ENCODE measurements around the gene CMC2.

DNA sequence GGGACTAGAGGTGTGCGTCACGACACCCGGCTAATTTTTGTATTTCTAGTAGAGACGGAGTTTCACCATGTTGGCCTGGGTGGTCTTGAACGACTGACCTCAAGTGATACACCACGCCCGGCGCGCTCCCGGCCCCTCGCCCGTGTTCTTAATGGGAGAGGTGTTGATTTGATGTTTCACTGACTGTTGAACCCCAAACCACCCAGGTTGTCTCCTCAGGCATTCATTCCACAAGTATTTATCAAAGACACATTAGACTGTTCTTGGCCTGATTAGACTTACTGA, 1.8 kb upstream of the CMC2 start:
- TF ChIP-seq, protein P1, sequence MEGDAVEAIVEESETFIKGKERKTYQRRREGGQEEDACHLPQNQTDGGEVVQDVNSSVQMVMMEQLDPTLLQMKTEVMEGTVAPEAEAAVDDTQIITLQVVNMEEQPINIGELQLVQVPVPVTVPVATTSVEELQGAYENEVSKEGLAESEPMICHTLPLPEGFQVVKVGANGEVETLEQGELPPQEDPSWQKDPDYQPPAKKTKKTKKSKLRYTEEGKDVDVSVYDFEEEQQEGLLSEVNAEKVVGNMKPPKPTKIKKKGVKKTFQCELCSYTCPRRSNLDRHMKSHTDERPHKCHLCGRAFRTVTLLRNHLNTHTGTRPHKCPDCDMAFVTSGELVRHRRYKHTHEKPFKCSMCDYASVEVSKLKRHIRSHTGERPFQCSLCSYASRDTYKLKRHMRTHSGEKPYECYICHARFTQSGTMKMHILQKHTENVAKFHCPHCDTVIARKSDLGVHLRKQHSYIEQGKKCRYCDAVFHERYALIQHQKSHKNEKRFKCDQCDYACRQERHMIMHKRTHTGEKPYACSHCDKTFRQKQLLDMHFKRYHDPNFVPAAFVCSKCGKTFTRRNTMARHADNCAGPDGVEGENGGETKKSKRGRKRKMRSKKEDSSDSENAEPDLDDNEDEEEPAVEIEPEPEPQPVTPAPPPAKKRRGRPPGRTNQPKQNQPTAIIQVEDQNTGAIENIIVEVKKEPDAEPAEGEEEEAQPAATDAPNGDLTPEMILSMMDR (IDR thresholded peaks at IDR 0.05; ENCODE audit: poor library complexity, severe bottlenecking) = no peak
- TF ChIP-seq POLR2AphosphoS5 (IDR thresholded peaks at IDR 0.05) (no peak), EP300 (conservative IDR thresholded peaks at IDR 0.05; ENCODE audit: poor library complexity, severe bottlenecking) (no peak), EZH2 (IDR thresholded peaks at IDR 0.05; ENCODE audit: borderline replicate concordance, insufficient read depth, low read length, poor library complexity, severe bottlenecking) (no peak), MXI1 (conservative IDR thresholded peaks at IDR 0.05; ENCODE audit: poor library complexity, severe bottlenecking) (no peak), RAD21 (conservative IDR thresholded peaks at IDR 0.05) (no peak)
